K562 (cell line): ENCODE results near the gene MAD2L1BP.

Experiments
- CTCF ChIP-seq, 3 experiments: IDR thresholded peaks in 2 of 3; conservative IDR thresholded peaks in 1 of 3; 2 replicates each; pipeline ENCODE4 v1.5.1; 2011 to 2012; ENCODE audit warnings: low read length in 3 of 3, mild to moderate bottlenecking in 3 of 3, control low read depth in 2 of 3, improper control_type of control experiment in 1 of 3, inconsistent platforms in 1 of 3, low read depth in 1 of 3, mixed read lengths in 1 of 3, moderate library complexity in 1 of 3; ENCODE audit not compliant: insufficient read depth in 2 of 3
- HNRNPL ChIP-seq: fragments of 200-400 bp; formaldehyde crosslinking; IDR thresholded peaks from 2 replicates; pipeline ENCODE4 v1.6.1; 2017; ENCODE audit warnings: low read depth, mild to moderate bottlenecking, low read length
- NEUROD1 ChIP-seq: fragments of 150-350 bp; IDR thresholded peaks from 2 replicates; pipeline ENCODE4 v1.6.1; 2014; ENCODE audit warnings: borderline replicate concordance, low read length, low read depth; ENCODE audit not compliant: partially characterized antibody
- NONO ChIP-seq, 2 experiments: fragments of 200-400 bp in 1 of 2; fragments of 450-650 bp in 1 of 2; formaldehyde crosslinking in 1 of 2; IDR thresholded peaks; 2 replicates each; pipeline ENCODE4 v1.6.1; 2017; ENCODE audit warnings: low read depth in 2 of 2, mild to moderate bottlenecking in 2 of 2, moderate library complexity in 2 of 2, low read length in 1 of 2
- ZFP30 ChIP-seq: fragments of 250-450 bp; sonication (Bioruptor Pico); IDR thresholded peaks from 2 replicates; pipeline ENCODE4 v1.8.0; 2022; ENCODE audit warnings: moderate library complexity, mild to moderate bottlenecking, inconsistent platforms, borderline replicate concordance
- TF ChIP-seq, protein P1 (sequence below): sonication (generic); formaldehyde crosslinking; IDR thresholded peaks from 2 replicates; pipeline ENCODE4 v1.9.0; 2022; ENCODE audit warnings: mild to moderate bottlenecking, missing genetic modification reagents

GRCh38 chr6:43610431-43610830 is 25.2 kb upstream of the MAD2L1BP start:
- TF ChIP-seq CTCF (IDR thresholded peaks at IDR 0.05 in 2 of 3, conservative IDR thresholded peaks at IDR 0.05 in 1 of 3; ENCODE audit: insufficient read depth in 2 of 3, low read depth in 1 of 3, low read length in 3 of 3) (no peak), ZFP30 (CRISPR knock-in tag) (no peak), NONO (IDR thresholded peaks at IDR 0.05; ENCODE audit: low read depth in 2 of 2, low read length in 1 of 2) (no peak), HNRNPL (no peak), NEUROD1 (no peak)
- TF ChIP-seq, protein P1, sequence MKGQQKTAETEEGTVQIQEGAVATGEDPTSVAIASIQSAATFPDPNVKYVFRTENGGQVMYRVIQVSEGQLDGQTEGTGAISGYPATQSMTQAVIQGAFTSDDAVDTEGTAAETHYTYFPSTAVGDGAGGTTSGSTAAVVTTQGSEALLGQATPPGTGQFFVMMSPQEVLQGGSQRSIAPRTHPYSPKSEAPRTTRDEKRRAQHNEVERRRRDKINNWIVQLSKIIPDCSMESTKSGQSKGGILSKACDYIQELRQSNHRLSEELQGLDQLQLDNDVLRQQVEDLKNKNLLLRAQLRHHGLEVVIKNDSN (CRISPR knock-in tag), result no peak
